Measurements from ENCODE around the gene ACVRL1.

Gene ACVRL1

GRCh38 chr12:51908876-51909592 is 1.7 kb downstream of the ACVRL1 start:
- H3K9ac ChIP-seq (ENCODE audit: low read depth, low read length, poor library complexity): no peak overlapping the region
- H3K18ac ChIP-seq (ENCODE audit: low read length): peak overlapping the region; percentile 48
- WGBS, 2 donors (ENCODE audit: extremely low coverage in 2 of 2, insufficient read length in 2 of 2, insufficient replicate concordance in 1 of 2): no CpG with 5 or more reads among the region's 9 CpGs
- no peak overlapping the region for H3K4ac ChIP-seq (ENCODE audit: low read length)
- no peak overlapping the region for H2AFZ ChIP-seq (ENCODE audit: low read length)
- H3K14ac ChIP-seq (ENCODE audit: low read length): no peak overlapping the region
- H2BK120ac ChIP-seq (ENCODE audit: low read depth, low read length): no peak overlapping the region
- DNase-seq (ENCODE audit: low spot score): no peak
- no peak overlapping the region for H3K23ac ChIP-seq (ENCODE audit: low read depth, low read length, poor library complexity)
- no peak overlapping the region for H3K4me3 ChIP-seq (ENCODE audit: low read length in 2 of 2)
- no peak overlapping the region for H2BK5ac ChIP-seq (ENCODE audit: low read length)
- H3K4me2 ChIP-seq (ENCODE audit: insufficient read depth, low read length, poor library complexity, severe bottlenecking): no peak overlapping the region
- H4K8ac ChIP-seq (ENCODE audit: low read depth, low read length): no peak overlapping the region
- H3K27me3 ChIP-seq (ENCODE audit: control insufficient read depth in 3 of 3, insufficient read depth in 3 of 3, low read depth in 1 of 3, low read length in 3 of 3): peaks cover 0 to 23% (median 21%) of the 10 kb centered on the region in 3 experiments
- H3K79me1 ChIP-seq (ENCODE audit: low read depth, low read length): no peaks in the 10 kb centered on the region
- peak overlapping the region; percentile 34 for H2BK12ac ChIP-seq (ENCODE audit: low read length)
- no peaks in the 10 kb centered on the region for H3K9me3 ChIP-seq (replicated peaks in 1 of 2; ENCODE audit: control insufficient read depth in 2 of 2, insufficient read depth in 1 of 2, low read depth in 1 of 2, low read length in 2 of 2)
- H2AK5ac ChIP-seq (ENCODE audit: low read depth, low read length): no peak overlapping the region
- no peak overlapping the region for H2BK15ac ChIP-seq (ENCODE audit: low read length)
- no peak overlapping the region for H4K91ac ChIP-seq (ENCODE audit: low read depth, low read length, poor library complexity)
- H3K4me1 ChIP-seq (ENCODE audit: control insufficient read depth in 2 of 2, insufficient read depth in 1 of 2, low read depth in 1 of 2, low read length in 2 of 2): peaks cover 15 to 37% of the 10 kb centered on the region in 2 donors
- H3K27ac ChIP-seq (replicated peaks; ENCODE audit: low read length): no peak overlapping the region
- H3K36me3 ChIP-seq (replicated peaks in 1 of 2; ENCODE audit: control insufficient read depth in 2 of 2, insufficient read depth in 2 of 2, low read length in 2 of 2): no peaks in the 10 kb centered on the region

GRCh38 chr12:51910168-51910567 is 2.9 kb downstream of the ACVRL1 start:
- no peak overlapping the region for H3K4me3 ChIP-seq (ENCODE audit: low read length in 2 of 2)
- WGBS, 2 donors (ENCODE audit: extremely low coverage in 2 of 2, insufficient read length in 2 of 2, insufficient replicate concordance in 1 of 2): no CpG with 5 or more reads among the region's 6 CpGs
- H3K27me3 ChIP-seq (ENCODE audit: control insufficient read depth in 3 of 3, insufficient read depth in 3 of 3, low read depth in 1 of 3, low read length in 3 of 3): peaks cover 0 to 23% (median 21%) of the 10 kb centered on the region in 3 experiments

GRCh38 chr12:51910691-51911090 is 3.4 kb downstream of the ACVRL1 start:
- peaks cover 0 to 23% (median 21%) of the 10 kb centered on the region in 3 experiments for H3K27me3 ChIP-seq (ENCODE audit: control insufficient read depth in 3 of 3, insufficient read depth in 3 of 3, low read depth in 1 of 3, low read length in 3 of 3)
- no peak overlapping the region for H3K4me2 ChIP-seq (ENCODE audit: insufficient read depth, low read length, poor library complexity, severe bottlenecking)
- no peak overlapping the region for H3K4ac ChIP-seq (ENCODE audit: low read length)
- no peak overlapping the region for H2BK120ac ChIP-seq (ENCODE audit: low read depth, low read length)
- no peak for DNase-seq (ENCODE audit: low spot score)
- no peaks in the 10 kb centered on the region for H3K79me1 ChIP-seq (ENCODE audit: low read depth, low read length)
- no peaks in the 10 kb centered on the region for H3K36me3 ChIP-seq (replicated peaks in 1 of 2; ENCODE audit: control insufficient read depth in 2 of 2, insufficient read depth in 2 of 2, low read length in 2 of 2)
- H3K14ac ChIP-seq (ENCODE audit: low read length): no peak overlapping the region
- no peak overlapping the region for H3K27ac ChIP-seq (replicated peaks; ENCODE audit: low read length)
- H2AFZ ChIP-seq (ENCODE audit: low read length): peak overlapping the region; percentile 46
- WGBS, 2 donors (ENCODE audit: extremely low coverage in 2 of 2, insufficient read length in 2 of 2, insufficient replicate concordance in 1 of 2): no CpG with 5 or more reads among the region's 3 CpGs
- H4K91ac ChIP-seq (ENCODE audit: low read depth, low read length, poor library complexity): no peak overlapping the region
- H3K23ac ChIP-seq (ENCODE audit: low read depth, low read length, poor library complexity): no peak overlapping the region
- no peak overlapping the region for H3K9ac ChIP-seq (ENCODE audit: low read depth, low read length, poor library complexity)
- H3K4me3 ChIP-seq (ENCODE audit: low read length in 2 of 2): no peak overlapping the region
- peaks cover 15 to 33% of the 10 kb centered on the region in 2 donors for H3K4me1 ChIP-seq (ENCODE audit: control insufficient read depth in 2 of 2, insufficient read depth in 1 of 2, low read depth in 1 of 2, low read length in 2 of 2)
- no peak overlapping the region for H3K18ac ChIP-seq (ENCODE audit: low read length)
- no peak overlapping the region for H2BK5ac ChIP-seq (ENCODE audit: low read length)
- H4K8ac ChIP-seq (ENCODE audit: low read depth, low read length): no peak overlapping the region
- no peak overlapping the region for H2BK12ac ChIP-seq (ENCODE audit: low read length)
- H2AK5ac ChIP-seq (ENCODE audit: low read depth, low read length): no peak overlapping the region
- H2BK15ac ChIP-seq (ENCODE audit: low read length): no peak overlapping the region
- peaks cover 0 to 2% of the 10 kb centered on the region in 2 donors for H3K9me3 ChIP-seq (replicated peaks in 1 of 2; ENCODE audit: control insufficient read depth in 2 of 2, insufficient read depth in 1 of 2, low read depth in 1 of 2, low read length in 2 of 2)

More at GRCh38 chr12:51910168-51910567, 2.9 kb downstream of the ACVRL1 start:
- Histone ChIP-seq H3K14ac (ENCODE audit: low read length) (no peak overlapping the region), H3K18ac (ENCODE audit: low read length) (no peak overlapping the region), H3K27ac (replicated peaks; ENCODE audit: low read length) (no peak overlapping the region), H2BK120ac (ENCODE audit: low read depth, low read length) (no peak overlapping the region), H2BK5ac (ENCODE audit: low read length) (no peak overlapping the region), H3K4me2 (ENCODE audit: insufficient read depth, low read length, poor library complexity, severe bottlenecking) (no peak overlapping the region), H2AFZ (ENCODE audit: low read length) (peak overlapping the region; percentile 46), H3K9me3 (replicated peaks in 1 of 2; ENCODE audit: control insufficient read depth in 2 of 2, insufficient read depth in 1 of 2, low read depth in 1 of 2, low read length in 2 of 2) (peaks cover 0 to under 1% of the 10 kb centered on the region in 2 donors), H3K79me1 (ENCODE audit: low read depth, low read length) (no peaks in the 10 kb centered on the region), H2BK15ac (ENCODE audit: low read length) (no peak overlapping the region), H3K4me1 (ENCODE audit: control insufficient read depth in 2 of 2, insufficient read depth in 1 of 2, low read depth in 1 of 2, low read length in 2 of 2) (peaks cover 15 to 37% of the 10 kb centered on the region in 2 donors), H4K8ac (ENCODE audit: low read depth, low read length) (no peak overlapping the region), H3K9ac (ENCODE audit: low read depth, low read length, poor library complexity) (no peak overlapping the region), H4K91ac (ENCODE audit: low read depth, low read length, poor library complexity) (no peak overlapping the region), H3K36me3 (replicated peaks in 1 of 2; ENCODE audit: control insufficient read depth in 2 of 2, insufficient read depth in 2 of 2, low read length in 2 of 2) (no peaks in the 10 kb centered on the region), H3K4ac (ENCODE audit: low read length) (no peak overlapping the region), H2BK12ac (ENCODE audit: low read length) (no peak overlapping the region), H3K23ac (ENCODE audit: low read depth, low read length, poor library complexity) (no peak overlapping the region), H2AK5ac (ENCODE audit: low read depth, low read length) (no peak overlapping the region)
- no peak for DNase-seq (ENCODE audit: low spot score)

- Histone ChIP-seq H3K4ac (ENCODE audit: low read length) (no peak overlapping the region), H3K4me2 (ENCODE audit: insufficient read depth, low read length, poor library complexity, severe bottlenecking) (no peak overlapping the region), H3K18ac (ENCODE audit: low read length) (no peak overlapping the region), H2BK12ac (ENCODE audit: low read length) (no peak overlapping the region), H4K8ac (ENCODE audit: low read depth, low read length) (no peak overlapping the region), H3K23ac (ENCODE audit: low read depth, low read length, poor library complexity) (no peak overlapping the region), H2BK15ac (ENCODE audit: low read length) (no peak overlapping the region), H2BK5ac (ENCODE audit: low read length) (no peak overlapping the region), H3K36me3 (replicated peaks in 1 of 2; ENCODE audit: control insufficient read depth in 2 of 2, insufficient read depth in 2 of 2, low read length in 2 of 2) (no peaks in the 10 kb centered on the region), H2AK5ac (ENCODE audit: low read depth, low read length) (no peak overlapping the region), H3K9me3 (replicated peaks in 1 of 2; ENCODE audit: control insufficient read depth in 2 of 2, insufficient read depth in 1 of 2, low read depth in 1 of 2, low read length in 2 of 2) (peaks cover 0 to 2% of the 10 kb centered on the region in 2 donors), H3K27me3 (ENCODE audit: control insufficient read depth in 3 of 3, insufficient read depth in 3 of 3, low read depth in 1 of 3, low read length in 3 of 3) (peaks cover 0 to 23% (median 21%) of the 10 kb centered on the region in 3 experiments), H3K4me1 (ENCODE audit: control insufficient read depth in 2 of 2, insufficient read depth in 1 of 2, low read depth in 1 of 2, low read length in 2 of 2) (peaks cover 13 to 29% of the 10 kb centered on the region in 2 donors), H3K14ac (ENCODE audit: low read length) (no peak overlapping the region), H2AFZ (ENCODE audit: low read length) (peak overlapping the region; percentile 27), H4K91ac (ENCODE audit: low read depth, low read length, poor library complexity) (no peak overlapping the region), H3K4me3 (ENCODE audit: low read length in 2 of 2) (no peak overlapping the region), H3K9ac (ENCODE audit: low read depth, low read length, poor library complexity) (no peak overlapping the region), H2BK120ac (ENCODE audit: low read depth, low read length) (no peak overlapping the region), H3K79me1 (ENCODE audit: low read depth, low read length) (no peaks in the 10 kb centered on the region), H3K27ac (replicated peaks; ENCODE audit: low read length) (no peak overlapping the region)
- DNase-seq (ENCODE audit: low spot score): no peak
- no CpG with 5 or more reads among the region's 6 CpGs for WGBS, 2 donors (ENCODE audit: extremely low coverage in 2 of 2, insufficient read length in 2 of 2, insufficient replicate concordance in 1 of 2)
Observed at GRCh38 chr12:51911307-51911706, 4.0 kb downstream of the ACVRL1 start.

Measured in neuronal stem cell (in vitro differentiated cells).